ENCODE results near the gene PCBP3.

- TF ChIP-seq, protein P1, sequence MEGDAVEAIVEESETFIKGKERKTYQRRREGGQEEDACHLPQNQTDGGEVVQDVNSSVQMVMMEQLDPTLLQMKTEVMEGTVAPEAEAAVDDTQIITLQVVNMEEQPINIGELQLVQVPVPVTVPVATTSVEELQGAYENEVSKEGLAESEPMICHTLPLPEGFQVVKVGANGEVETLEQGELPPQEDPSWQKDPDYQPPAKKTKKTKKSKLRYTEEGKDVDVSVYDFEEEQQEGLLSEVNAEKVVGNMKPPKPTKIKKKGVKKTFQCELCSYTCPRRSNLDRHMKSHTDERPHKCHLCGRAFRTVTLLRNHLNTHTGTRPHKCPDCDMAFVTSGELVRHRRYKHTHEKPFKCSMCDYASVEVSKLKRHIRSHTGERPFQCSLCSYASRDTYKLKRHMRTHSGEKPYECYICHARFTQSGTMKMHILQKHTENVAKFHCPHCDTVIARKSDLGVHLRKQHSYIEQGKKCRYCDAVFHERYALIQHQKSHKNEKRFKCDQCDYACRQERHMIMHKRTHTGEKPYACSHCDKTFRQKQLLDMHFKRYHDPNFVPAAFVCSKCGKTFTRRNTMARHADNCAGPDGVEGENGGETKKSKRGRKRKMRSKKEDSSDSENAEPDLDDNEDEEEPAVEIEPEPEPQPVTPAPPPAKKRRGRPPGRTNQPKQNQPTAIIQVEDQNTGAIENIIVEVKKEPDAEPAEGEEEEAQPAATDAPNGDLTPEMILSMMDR (IDR thresholded peaks at IDR 0.05): no peak
- TF ChIP-seq POLR2A (IDR thresholded peaks at IDR 0.05): no peak
Observed at GRCh38 chr21:45768011-45768739, 124.7 kb downstream of the PCBP3 start.

All from right lobe of liver (tissue), 4 donors.